Ecto neural progenitor cell (in vitro differentiated cells): ENCODE measurements around the gene SLC35E3.
"Not testable (repeated sequence)": the region's sequence is repeated elsewhere in the genome, so short reads cannot be mapped to it uniquely, and the experiment has no call there.

ENCODE experiments used
- DNase-seq: peaks from one replicate; pipeline ENCODE4 v3.0.0-alpha.2; 2018; ENCODE audit warnings: low spot score

The SLC35E3 gene

DNA sequence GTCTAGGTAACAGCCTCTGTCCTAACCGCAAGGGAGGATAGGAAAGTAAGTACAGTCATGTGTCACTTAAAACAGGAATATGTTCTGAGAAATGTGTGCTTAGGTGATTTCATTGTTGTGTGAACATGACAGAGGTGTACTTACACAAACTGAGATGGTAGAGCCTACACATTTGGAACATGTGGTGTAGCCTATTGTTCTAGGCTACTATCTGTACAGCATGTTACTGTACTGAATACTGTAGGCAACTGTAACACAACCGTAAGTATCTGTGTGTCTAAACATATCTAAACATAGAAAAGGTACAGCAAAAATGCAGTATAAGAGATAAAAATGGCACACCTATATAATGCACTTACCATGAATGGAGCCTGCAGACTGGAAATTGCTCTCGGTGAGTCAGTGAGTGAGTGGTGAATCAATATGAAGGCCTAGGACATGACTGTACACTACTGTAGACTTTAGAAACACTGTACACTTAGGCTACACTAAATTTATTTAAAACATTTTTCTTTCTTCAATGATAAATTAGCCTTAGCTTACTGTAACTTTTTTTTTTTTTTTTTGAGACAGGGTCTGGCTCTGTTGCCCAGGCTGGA, 48.8 kb downstream of the SLC35E3 start:
- no peak for DNase-seq

DNA sequence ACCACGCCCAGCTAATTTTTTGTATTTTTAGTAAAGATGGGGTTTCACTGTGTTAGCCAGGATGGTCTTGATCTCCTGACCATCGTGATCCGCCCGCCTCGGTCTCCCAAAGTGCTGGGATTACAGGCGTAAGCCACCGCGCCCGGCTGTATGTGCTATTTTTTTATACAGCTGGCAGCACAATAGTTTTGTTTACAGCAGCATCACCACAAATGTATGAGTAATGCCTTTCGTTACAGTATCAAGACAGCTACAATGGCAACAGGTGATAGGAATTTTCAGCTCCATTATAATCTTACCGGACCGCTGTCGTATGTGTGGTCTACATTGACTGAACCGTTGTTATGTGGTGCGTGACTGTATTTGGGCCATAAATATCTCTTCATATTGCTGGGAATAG, 50.4 kb downstream of the SLC35E3 start:
- no peak for DNase-seq

DNA sequence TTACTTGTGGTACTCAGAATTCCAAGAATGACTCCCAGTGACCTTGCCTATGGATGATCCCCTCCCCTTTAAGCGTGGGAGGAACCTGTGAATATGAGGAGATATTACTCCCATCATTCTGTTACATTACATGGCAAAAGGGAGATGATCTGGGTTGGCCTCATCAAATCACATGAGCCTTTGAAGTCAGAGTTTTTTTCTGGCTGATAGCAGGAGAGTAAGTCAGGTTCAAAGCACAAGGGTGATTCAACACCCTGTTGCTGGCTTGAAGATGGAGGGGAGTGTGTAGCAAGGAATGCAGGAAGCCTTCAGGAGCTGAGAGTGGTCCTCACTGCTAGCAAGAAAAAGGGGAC, 52.9 kb downstream of the SLC35E3 start:
- DNase-seq: no peak

DNA sequence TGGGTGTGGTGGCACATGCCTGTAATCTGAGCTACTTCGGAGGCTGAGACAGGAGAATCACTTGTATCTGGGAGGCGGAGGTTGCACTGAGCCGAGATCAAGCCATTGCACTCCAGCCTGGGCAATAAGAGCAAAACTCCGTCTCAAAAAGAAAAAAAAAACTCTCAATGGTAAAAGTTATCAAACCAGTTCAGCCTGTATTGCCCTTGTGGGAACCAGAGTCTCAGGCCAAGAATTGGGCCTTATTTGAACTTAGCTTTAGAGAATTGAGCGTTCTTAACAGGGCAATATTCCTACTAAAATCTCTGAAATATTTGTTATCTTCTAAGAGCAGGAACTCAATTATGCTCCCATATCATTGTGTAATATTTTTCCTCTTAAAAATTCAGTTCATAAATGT, 54.3 kb downstream of the SLC35E3 start:
- no peak for DNase-seq

DNA sequence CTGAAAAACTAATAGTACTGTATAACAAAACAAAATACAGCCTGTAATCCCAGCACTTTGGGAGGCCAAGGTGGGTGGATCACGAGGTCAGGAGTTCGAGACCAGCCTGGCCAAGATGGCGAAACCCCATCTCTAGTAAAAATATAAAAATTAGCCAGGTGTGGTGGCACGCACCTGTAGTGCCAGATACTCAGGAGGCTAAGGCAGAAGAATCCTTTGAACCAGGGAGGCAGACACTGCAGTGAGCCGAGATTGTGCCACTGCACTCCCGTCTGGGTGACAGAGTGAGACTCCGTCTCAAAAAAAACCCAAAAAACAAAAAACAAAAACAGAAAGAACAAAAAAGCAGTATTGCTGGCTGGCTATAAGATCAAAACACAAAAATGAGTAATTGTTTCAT, 55.1 kb downstream of the SLC35E3 start:
- DNase-seq: not testable (repeated sequence)

DNA sequence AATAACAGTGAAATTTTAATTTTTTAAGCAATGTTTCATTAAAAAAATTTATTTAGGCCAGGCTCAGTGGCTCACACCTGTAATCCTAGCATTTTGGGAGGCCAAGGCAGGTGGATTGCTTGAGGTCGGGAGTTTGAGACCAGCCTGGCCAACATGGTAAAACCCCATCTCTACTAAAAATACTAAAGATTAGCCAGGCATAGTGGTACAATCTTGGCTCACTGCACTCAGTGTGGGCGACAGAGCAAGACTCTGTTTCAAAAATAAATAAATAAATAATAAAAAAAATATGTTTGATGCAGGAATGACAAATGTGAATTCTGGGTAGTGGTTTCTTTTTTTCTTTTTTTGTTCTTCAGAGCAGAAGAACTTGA, 56.4 kb downstream of the SLC35E3 start:
- DNase-seq: not testable (repeated sequence)

DNA sequence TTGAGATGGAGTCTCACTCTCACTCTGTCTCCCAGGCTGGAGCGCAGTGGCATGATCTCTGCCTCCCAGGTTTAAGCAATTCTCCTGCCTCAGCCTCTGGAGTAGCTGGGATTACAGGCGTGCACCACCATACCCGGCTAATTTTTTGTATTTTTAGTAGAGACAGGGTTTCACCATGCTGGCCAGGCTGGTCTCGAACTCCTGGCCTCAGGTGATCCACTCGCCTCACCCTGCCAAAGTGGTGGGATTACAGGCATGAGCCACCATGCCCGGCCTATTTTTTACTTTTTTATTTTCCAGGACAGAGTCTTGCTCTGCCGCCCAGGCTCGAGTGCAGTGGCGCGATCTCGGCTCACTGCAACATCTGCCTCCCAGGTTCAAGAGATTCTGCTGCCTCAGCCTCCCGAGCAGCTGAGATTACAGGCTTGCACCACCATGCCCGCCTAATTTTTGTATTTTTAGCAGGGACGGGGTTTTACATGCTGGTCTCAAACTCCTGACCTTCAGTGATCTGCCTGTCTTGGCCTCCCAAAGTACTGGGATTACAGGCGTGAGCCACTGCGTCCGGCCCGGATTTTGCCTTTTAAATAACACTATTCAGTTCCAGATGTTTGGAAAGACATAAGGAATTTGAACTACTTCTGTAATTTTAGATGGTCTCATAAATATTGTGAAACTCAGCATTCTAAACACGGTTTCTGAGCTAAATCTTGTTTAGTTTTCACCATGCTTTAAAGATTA, 57.1 kb downstream of the SLC35E3 start:
- DNase-seq: not testable (repeated sequence)

DNA sequence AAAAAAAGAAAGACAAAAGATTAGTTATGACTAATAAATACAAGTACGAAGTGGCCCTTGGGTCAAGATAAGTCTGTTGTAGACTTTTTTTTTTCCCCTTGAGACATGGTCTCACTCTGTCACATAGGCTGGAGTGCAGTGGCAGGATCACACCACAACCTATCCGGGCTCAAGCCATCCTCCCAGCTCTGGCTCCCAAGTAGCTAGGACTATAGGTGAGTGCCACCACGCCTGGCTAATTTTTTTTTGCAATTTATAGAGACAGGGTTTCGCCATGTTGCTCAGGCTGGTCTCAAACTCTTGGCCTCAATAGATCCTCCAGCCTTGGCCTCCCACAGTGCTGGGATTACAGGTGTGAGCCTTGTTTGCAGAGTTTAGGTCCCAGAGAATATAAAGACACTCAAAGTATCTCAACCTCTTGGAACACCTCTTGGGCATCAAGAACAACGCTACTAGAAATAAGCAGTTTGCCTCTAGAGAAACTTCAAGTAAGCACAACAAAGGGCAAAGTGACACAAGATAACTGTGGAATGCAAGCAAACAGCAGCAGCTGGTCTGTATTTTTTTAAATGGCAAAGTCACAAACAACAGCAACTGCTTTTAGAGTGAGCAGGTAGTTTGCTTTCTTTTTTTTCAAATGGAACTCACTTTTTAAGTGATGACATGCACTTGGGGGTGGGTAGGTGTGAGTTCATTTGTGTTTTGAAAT, 58.1 kb downstream of the SLC35E3 start:
- no peak for DNase-seq

DNA sequence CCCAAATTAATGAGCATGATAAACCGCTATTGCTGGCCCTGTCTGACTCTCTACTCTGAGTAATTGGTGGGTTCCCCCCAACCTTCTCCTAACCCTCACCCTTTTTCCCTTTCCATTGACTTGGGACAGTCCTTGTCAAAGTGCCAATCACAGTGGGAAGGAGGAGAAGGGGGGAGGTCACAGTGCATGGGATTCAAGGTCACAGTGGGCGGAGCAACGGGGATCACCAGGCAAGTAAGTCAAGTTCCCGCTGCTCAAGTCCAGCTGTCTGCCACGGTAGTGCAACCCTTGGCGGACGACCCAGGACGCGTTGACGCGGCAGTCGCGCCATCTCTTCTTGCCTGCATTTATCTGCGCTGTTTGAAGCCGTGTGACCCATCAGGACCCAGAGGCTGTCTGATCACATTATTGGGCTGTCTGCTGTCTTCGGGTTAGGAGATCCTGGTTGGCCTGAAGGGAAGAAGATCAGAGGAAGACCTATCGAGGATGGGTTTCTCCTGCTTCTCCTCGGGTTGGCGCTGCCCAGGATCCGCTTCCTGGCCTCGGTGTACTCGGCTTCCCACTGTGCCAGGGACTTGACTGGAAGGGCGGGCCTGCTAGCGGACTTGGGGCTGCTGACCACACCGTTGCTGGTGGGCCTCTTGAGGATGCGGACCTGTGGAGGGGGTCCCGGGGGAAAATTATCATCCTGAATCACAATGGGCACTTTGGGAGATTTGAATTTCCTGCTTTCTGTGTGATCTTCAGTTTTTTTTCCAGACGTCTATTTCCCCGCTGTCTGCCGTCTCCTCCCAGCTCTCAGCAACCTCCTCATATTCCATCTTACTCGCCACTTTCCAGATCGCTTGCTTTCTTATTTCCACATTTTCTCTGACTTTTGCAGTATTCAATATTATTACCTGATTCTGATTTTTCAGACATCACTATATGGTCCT, 58.9 kb downstream of the SLC35E3 start:
- peak; percentile 53 for DNase-seq

DNA sequence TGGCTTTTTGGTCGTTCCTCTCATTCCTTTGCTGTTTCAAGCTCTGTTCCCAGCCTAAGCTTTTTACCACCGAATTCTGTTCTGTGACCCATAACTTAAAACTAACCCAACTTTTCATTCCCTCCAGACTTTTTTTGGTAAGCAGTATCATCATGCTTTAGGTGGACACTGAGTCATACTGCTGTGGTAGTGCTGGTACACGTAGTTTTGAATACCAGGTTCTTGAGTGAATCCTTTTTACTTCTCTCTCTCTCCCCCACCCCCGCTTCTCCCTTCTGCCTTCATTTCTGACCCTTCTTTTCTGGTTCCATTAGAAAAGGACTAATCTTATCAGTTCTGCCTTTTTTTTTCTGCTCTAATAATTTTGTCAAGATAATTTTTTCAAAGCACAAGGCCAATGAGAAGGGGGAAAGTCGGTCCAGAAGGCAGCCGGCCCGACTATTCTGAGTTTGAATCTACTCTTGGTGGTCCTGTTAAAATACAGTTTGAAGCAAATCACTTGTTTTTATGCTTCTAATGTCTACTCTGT, 59.7 kb downstream of the SLC35E3 start:
- no peak for DNase-seq

DNA sequence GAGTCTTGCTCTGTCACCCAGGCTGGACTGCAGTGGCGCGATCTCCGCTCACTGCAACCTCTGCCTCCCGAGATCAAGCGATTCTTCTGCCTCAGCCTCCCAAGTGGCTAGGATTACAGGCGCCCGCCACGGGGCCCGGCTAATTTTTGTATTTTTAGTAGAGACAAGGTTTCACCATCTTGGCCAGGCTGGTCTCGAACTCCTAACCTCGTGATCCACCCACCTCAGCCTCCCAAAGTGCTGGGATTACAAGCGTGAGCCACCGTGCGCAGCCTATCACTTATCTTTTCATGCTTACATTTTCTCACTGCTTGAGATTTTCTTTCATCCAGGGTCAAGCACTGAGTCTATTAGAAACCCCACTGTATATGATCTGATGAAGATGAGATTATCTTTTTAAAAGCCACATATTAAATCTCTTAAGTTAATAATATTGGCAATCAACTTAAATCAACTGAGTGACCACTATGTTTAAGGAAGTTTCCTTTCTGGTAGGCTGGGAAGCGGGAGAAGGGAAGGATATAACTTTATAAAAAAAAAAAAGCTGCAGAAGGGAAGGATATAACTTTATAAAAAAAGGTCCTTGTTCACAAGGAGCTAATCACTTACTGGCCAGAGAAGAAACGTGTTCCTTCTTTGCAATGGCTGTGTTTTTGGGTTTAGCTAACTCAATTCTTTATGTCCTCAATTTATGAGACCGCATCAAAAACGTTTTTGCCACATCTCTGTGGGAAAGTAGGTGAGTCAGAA, 60.7 kb downstream of the SLC35E3 start:
- no peak for DNase-seq

DNA sequence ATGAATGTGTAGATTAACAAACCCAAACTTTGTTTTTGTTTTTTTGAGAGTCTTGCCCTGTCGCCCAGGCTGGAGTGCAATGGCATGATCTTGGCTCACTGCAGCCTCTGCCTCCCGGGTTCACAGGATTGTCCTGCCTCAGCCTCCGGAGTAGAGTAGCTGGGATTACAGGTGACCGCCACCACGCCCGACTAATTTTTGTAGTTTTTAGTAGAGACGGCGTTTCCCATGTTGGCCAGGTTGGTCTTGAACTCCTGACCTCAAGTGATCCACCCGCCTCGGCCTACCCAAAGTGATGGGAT, 61.2 kb downstream of the SLC35E3 start:
- DNase-seq: not testable (repeated sequence)

DNA sequence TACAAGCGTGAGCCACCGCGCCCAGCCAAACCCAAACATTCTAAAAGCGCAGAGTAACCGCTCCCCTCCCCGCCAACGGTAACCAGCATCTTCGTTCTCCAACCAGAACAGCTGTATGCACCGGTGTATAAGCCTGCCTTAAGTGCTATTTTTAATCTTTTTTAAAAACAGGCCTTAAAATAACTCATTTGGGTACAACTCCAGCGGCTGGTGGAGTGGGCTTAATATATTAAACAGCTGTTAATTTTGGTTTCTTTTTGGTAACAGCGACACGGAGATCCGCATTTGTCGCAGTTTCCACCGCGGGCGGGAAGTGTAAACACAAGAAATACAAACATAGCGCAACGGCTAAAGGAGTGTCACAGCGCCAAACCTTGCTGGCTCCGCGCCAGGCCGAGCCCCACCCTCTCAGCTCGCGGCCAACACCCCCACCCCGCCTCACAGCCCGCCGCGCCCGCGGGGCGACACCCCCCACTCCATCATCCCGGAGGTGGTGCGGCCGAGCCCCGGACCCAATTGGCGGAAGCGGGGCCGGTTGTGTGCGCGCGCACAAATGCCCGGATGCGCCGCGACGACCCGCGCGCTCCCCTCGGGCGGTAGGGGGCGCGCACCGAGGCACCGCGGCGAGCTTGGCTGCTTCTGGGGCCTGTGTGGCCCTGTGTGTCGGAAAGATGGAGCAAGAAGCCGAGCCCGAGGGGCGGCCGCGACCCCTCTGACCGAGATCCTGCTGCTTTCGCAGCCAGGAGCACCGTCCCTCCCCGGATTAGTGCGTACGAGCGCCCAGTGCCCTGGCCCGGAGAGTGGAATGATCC, 61.8 kb downstream of the SLC35E3 start, which contains the start of gene MDM2:
Gene MDM2, plus strand, starts transcription at position 602 of the 812 bp plus-strand sequence. CDS start 301 bp downstream, outside the sequence.
- DNase-seq: peak; percentile 98

DNA sequence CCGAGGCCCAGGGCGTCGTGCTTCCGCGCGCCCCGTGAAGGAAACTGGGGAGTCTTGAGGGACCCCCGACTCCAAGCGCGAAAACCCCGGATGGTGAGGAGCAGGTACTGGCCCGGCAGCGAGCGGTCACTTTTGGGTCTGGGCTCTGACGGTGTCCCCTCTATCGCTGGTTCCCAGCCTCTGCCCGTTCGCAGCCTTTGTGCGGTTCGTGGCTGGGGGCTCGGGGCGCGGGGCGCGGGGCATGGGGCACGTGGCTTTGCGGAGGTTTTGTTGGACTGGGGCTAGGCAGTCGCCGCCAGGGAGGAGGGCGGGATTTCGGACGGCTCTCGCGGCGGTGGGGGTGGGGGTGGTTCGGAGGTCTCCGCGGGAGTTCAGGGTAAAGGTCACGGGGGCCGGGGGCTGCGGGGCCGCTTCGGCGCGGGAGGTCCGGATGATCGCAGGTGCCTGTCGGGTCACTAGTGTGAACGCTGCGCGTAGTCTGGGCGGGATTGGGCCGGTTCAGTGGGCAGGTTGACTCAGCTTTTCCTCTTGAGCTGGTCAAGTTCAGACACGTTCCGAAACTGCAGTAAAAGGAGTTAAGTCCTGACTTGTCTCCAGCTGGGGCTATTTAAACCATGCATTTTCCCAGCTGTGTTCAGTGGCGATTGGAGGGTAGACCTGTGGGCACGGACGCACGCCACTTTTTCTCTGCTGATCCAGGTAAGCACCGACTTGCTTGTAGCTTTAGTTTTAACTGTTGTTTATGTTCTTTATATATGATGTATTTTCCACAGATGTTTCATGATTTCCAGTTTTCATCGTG, 62.6 kb downstream of the SLC35E3 start:
- peak; percentile 90 for DNase-seq

DNA sequence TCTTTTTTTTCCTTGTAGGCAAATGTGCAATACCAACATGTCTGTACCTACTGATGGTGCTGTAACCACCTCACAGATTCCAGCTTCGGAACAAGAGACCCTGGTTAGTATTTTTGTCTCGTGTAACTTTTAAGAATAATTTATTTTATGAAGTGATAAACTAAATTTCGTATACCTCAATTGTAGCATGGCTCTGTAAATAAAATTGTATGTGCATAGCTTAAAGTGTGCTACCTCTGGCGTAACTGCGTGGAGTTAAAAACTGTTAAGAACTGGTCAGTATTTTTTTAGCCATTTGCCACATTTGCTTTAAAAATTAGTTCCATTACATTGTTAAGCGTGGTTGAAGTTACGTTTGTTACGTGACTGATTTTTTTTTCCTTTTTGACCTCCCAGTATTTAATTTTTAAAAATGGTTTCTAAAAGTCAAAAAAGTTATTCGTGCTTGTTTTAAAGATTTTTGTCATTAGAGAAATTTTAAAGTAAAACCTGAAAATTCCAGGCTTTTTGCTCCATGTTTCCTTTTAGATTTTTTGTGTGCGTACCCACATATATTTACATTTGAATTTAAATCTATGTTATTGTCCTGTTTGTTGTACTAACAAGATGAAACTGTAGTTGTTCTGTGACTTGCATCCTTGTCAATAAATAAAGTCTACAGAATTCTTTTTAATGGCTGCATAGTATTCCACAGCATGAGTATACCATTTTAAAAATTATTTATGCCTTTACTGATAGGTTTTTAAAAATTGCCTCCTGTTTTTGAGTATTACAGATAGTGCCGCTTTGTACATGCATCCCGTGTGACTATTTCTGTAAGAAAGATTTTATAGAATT, 63.4 kb downstream of the SLC35E3 start:
- no peak for DNase-seq

DNA sequence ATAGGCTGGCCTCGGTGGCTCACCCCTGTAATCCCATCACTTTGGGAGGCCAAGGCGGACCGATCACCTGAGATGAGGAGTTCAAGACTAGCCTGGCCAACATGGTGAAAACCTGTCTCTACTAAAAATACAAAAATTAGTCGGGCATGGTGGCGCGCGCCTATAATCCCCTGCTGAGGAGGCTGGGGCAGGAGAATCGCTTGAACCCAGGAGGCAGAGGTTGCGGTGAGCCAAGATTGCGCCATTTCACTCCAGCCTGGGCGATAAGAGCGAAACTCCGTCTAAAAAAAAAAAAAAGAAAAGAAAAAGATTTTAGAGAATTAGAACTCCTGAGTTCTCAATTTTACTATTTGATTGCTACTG, 64.0 kb downstream of the SLC35E3 start:
- not testable (repeated sequence) for DNase-seq

DNA sequence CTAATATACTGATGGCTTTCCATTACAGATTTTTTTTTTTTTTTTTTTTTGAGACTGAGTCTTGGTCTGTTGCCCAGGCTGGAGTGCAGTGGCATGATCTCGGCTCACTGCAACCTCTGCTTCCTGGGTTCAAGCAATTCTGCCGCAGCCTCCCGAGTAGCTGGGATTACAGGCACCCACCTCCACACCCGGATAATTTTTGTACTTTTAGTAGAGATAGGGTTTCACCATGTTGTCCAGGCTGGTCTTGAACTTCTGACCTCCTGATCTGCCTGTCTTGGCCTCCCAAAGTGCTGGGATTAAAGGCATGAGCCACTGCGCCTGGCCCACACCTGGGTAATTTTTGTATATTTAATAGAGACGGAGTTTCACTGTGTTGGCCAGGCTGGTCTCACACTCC, 65.6 kb downstream of the SLC35E3 start:
- DNase-seq: not testable (repeated sequence)

DNA sequence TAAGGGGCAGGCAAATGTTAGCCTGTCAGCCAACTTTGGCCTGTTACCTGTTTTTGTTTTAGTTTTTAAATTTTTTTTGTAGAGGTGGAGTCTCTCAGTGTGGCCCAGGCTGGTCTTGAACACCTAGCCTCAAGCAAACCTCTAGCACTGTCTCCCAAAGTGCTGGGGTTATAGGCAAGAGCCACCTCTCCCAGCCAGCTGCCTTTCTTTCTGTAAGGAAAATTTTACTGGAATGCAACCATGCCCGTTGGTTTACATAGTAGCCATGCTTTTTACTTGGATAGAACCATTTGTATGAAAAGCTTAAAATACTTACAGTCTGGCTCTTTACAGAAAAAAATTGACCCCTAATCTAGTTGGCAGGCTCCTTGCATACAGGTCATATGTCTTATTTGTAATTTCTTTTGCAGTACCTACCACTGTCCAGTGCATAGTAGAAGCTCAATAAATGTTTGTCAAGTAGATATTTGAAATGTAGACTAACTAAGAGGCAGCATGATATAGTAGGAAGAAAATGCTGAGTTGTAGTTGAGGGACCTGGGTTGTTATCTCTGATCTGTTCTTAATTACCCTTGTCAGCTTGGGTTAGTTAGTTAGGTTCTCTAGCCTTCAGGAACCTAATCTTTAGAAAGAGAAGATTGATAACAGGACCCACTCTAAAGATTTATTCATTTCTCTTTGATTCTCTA, 66.7 kb downstream of the SLC35E3 start:
- no peak for DNase-seq
